BJ (cell line): ENCODE results near the gene ACAP3. TPM values are rescaled to one million over a fixed set of nuclear protein-coding genes. Genes with fewer than 3 reads are reported as not detected.

Experiments used
- CTCF ChIA-PET: fragments of 350-600 bp; formaldehyde crosslinking; extraction: SDS; loops from one replicate; lab custom pipeline; 2021; ENCODE audit warnings: antibody characterized with exemption, inconsistent platforms; lab: Yijun Ruan, JAX
- POLR2A ChIA-PET: fragments of 300-600 bp; sonication (Branson Sonifier 250); formaldehyde crosslinking; extraction: SDS; loops from one replicate; lab custom pipeline; 2021; ENCODE audit warnings: antibody characterized with exemption; lab: Charles Lee
- DNase-seq: peaks from one replicate; pipeline ENCODE4 v3.0.0-alpha.2; 2011; ENCODE audit warnings: low read depth
- H3K27me3 ChIP-seq: 2 replicates; pipeline ENCODE4 v1.6.0; 2011; ENCODE audit warnings: low read length; ENCODE audit not compliant: control insufficient read depth, insufficient read depth
- H3K36me3 ChIP-seq: 2 replicates; pipeline ENCODE4 v1.5.1; 2011; ENCODE audit warnings: low read length; ENCODE audit not compliant: control insufficient read depth, insufficient read depth
- H3K4me3 ChIP-seq: 2 replicates; pipeline ENCODE4 v1.5.1; 2011; ENCODE audit warnings: low read depth, mild to moderate bottlenecking, control low read depth, low read length
- polyA plus RNA-seq: library from polyadenylated mRNA; depleted of rRNA; stranded (reverse); fragments of >200 nt; gene quantifications from 2 replicates; pipeline ENCODE4 v1.2.3, GENCODE V29; 2011
- TF ChIP-seq, protein P1 (sequence below): IDR thresholded peaks from 2 replicates; pipeline ENCODE4 v1.5.1; 2011; ENCODE audit warnings: low read depth, mild to moderate bottlenecking, control low read depth, inconsistent platforms, low read length, moderate library complexity; ENCODE audit not compliant: insufficient read depth

The ACAP3 gene
- polyA plus RNA-seq, 1 experiment, result 33.9 TPM

DNA sequence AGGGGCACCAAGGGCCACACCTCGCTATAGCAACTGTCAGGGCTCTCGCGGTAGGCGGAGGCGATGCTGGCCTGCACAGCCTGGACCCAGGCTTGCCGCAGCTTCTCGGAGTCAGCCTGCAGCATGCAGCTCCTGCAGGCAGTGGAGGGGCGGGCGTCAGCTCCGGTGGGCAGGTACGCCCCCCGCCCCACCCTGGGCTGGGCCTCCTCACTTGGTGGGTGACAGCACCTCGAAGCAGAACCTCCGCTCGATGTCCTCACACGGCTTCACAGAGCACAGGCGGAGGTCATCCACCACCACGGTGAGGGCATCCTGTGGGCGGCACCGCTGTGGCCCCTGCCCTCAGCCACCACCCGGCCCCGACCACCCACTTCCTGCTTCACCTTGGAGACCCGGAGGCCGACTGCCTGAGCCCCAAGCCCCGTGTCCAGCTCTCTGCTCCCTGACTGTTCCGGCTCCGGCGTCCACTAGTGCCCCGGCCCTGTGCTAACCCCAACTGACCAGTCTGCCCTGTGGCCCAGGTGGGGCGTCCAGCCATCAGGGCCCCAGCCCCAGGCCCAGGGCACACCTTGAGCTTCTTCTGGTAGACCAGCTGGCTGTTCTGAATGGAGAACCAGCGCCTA is 9.8 kb downstream of the ACAP3 start:
- ChIA-PET CTCF (no interaction called here), POLR2A (no interaction called here)
- TF ChIP-seq, protein P1, sequence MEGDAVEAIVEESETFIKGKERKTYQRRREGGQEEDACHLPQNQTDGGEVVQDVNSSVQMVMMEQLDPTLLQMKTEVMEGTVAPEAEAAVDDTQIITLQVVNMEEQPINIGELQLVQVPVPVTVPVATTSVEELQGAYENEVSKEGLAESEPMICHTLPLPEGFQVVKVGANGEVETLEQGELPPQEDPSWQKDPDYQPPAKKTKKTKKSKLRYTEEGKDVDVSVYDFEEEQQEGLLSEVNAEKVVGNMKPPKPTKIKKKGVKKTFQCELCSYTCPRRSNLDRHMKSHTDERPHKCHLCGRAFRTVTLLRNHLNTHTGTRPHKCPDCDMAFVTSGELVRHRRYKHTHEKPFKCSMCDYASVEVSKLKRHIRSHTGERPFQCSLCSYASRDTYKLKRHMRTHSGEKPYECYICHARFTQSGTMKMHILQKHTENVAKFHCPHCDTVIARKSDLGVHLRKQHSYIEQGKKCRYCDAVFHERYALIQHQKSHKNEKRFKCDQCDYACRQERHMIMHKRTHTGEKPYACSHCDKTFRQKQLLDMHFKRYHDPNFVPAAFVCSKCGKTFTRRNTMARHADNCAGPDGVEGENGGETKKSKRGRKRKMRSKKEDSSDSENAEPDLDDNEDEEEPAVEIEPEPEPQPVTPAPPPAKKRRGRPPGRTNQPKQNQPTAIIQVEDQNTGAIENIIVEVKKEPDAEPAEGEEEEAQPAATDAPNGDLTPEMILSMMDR, result no peak
- no peak for DNase-seq
- H3K36me3 ChIP-seq, result peaks cover 19% of the 10 kb centered on the region
- H3K4me3 ChIP-seq, result no peak overlapping the region
- no peaks in the 10 kb centered on the region for H3K27me3 ChIP-seq

DNA sequence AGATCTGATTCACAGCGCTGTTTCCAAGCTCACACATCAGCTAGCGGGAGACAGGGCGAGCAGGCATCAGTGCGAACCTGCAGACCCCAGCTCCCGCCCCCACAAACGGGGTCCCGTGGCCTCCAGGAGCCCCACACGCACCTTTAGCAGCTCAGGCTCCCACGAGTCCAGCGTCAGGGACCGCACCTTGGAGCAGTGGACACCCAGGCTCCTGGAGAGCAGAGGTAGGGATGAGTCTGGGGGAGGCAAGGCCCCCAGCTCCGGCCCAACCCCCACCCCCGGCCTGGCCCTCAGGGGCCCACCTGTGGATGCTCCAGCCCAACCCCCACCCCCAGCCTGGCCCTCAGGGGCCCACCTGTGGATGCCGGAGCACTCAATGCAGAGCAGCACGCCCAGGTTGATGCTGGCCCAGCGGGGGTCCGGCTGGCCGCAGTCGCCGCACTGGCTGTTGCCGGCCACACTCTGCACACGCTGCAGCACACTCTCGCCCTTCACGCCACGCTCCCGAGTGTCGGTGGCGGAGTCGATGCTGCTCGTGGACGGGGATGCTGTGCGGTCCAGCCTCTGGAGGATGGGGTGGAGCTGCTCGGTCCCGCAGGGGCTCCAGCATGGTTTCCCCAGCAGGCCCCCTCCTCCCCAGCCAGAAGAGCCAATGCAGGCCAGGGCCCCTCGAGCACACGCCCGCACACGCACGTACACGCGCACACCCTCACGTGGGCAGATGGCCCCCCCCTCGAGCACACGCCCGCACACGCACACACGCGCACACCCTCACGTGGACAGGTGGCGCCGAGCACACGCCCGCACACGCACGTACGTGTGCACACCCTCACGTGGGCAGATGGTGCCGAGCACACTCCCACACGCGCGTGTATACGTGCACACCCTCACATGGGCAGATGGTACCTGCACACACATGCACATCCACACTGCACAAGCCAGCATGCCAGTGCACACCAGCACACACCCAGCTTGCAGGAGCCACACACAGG is 11.4 kb downstream of the ACAP3 start:
- Histone ChIP-seq H3K4me3 (no peak overlapping the region), H3K27me3 (no peaks in the 10 kb centered on the region), H3K36me3 (peaks cover 20% of the 10 kb centered on the region)
- ChIA-PET CTCF (interaction anchor here (0.7 to 1.5 kb wide), 3 partner anchors 13 to 174 kb away, joined by 3 to 4 read pairs (median 3); no protein-coding TSS in a partner anchor), POLR2A (no interaction called here)
- no peak for DNase-seq
- TF ChIP-seq, protein P1, result no peak

DNA sequence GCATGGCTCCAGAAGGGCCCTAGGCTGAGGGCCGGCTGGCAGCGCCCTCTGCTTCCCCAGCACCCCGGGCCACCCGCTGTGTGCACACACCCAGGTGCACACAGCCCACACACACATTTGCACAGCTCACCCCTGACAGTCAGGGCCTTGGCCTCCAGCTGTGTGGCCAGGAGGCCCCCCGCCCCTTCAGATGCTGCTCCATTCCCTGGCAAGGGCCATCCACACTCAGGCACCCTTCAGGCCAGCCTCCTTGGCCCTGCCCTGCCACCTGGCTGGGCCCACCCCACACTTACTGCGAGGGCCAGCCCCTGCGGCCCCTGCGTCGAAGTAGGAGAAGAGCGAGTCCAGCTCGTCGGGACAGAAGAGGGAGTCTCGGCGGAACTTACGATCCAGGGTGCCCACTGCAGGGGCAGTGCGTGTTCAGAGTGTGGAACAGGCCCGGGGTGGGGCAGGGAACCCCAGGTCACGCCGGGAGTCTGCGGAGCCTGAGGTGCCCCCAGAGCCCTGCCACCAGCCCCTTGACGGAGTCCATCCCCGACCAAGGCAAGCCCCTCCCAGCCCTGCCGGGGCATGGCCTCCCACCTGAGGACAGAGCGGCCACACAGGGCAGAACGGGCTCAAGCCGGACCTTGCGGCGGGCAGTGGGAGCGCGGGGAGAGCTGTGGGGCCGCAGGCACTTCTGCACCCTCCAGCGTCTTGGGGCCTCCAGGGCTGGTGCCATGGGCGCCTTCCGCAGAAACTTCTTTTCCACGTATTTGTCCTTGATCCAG is 12.4 kb downstream of the ACAP3 start:
- ChIA-PET POLR2A (no interaction called here), CTCF (interaction anchor here (0.7 to 1.5 kb wide), 3 partner anchors 12 to 173 kb away, joined by 3 to 4 read pairs (median 3); no protein-coding TSS in a partner anchor)
- no peak overlapping the region for H3K4me3 ChIP-seq
- TF ChIP-seq, protein P1, result no peak
- no peak for DNase-seq
- peaks cover 20% of the 10 kb centered on the region for H3K36me3 ChIP-seq
- no peaks in the 10 kb centered on the region for H3K27me3 ChIP-seq

DNA sequence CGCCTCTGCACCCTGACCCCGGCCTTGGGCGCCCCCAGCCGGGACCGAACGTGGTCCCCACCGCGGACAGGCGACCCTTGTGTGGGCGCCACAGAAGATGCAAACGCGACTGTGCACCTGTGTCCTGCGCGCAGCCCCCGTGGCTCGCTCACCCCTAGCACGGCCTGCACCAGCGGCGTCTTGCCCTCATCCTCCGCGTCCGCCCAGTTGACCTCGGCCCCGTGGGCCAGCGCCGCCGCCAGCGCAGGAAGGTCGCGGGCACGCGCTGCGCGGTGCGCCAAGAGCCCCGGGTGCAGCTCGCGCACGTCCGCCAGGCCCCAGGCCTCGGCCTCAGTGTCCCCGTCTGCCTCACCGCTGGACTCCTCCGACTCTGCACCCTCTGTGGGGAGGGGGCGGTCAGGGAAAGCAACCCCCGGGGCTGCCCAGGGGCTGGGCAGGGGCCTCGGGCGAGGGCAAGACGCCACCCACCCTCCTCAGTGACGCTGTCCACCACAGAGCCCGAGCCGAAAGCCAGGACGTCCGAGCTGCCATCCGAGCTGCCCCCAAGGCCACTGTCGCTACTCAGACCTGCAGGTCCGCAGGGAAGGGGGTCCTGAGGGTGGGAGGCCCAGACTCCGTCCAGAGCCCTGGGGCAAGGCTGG is 13.4 kb downstream of the ACAP3 start:
- TF ChIP-seq, protein P1, result no peak
- Histone ChIP-seq H3K27me3 (no peaks in the 10 kb centered on the region), H3K4me3 (no peak overlapping the region), H3K36me3 (peaks cover 18% of the 10 kb centered on the region)
- POLR2A ChIA-PET, result no interaction called here
- DNase-seq, result no peak
- CTCF ChIA-PET, result no interaction called here
